Activated CD8-positive, alpha-beta T cell treated with anti-CD3 and anti-CD28 coated beads for 36 hours (primary cell): ENCODE data around the gene SEPSECS. TPM values are rescaled to one million over a fixed set of nuclear protein-coding genes. Genes with fewer than 3 reads are reported as not detected.

Experiments used
- ATAC-seq: fragments of 200-7000 bp; cut with Tn5 transposase; one replicate; pipeline ENCODE4 v1.10.0; 2021; ENCODE audit warnings: mild to moderate bottlenecking, moderate library complexity
- CTCF ChIA-PET: fragments of 350-600 bp; sonication (Branson Sonifier 250); formaldehyde crosslinking; loops from one replicate; lab custom pipeline; 2021; ENCODE audit warnings: antibody characterized with exemption; lab: Charles Lee
- POLR2A ChIA-PET: fragments of 350-600 bp; sonication (Branson Sonifier 250); formaldehyde crosslinking; loops from one replicate; lab custom pipeline; 2021; ENCODE audit warnings: antibody characterized with exemption; lab: Charles Lee
- DNase-seq: peaks from one replicate; pipeline ENCODE4 v3.0.0-alpha.2; 2020
- H3K27ac Mint-ChIP-seq: one replicate; pipeline ENCODE4 v1.8.0; 2021; ENCODE audit warnings: mild to moderate bottlenecking, mixed read lengths
- H3K27me3 Mint-ChIP-seq: one replicate; pipeline ENCODE4 v1.8.0; 2021; ENCODE audit warnings: mixed read lengths
- H3K36me3 Mint-ChIP-seq: one replicate; pipeline ENCODE4 v1.8.0; 2021; ENCODE audit warnings: low read depth, mixed read lengths
- H3K4me1 Mint-ChIP-seq: one replicate; pipeline ENCODE4 v1.8.0; 2021; ENCODE audit warnings: low read depth, mixed read lengths
- H3K4me3 Mint-ChIP-seq: one replicate; pipeline ENCODE4 v1.8.0; 2021; ENCODE audit warnings: mild to moderate bottlenecking, moderate library complexity, mixed read lengths
- H3K9me3 Mint-ChIP-seq: one replicate; pipeline ENCODE4 v1.8.0; 2021; ENCODE audit warnings: mixed read lengths
- intact Hi-C: fragments of 100-400 bp; cut with micrococcal nuclease; formaldehyde crosslinking; loops from one replicate; pipeline ENCODE4 v1.10.0; 2022
- total RNA-seq, 2 experiments: library from RNA; stranded (reverse); gene quantifications; one replicate each; pipeline ENCODE4 v1.2.3, GENCODE V29; 2021
- TF ChIP-seq, protein P1 (sequence below): fragments of 200-600 bp; IDR thresholded peaks from one replicate; pipeline ENCODE4 v1.8.0; 2022; ENCODE audit warnings: antibody characterized with exemption, mild to moderate bottlenecking

Gene SEPSECS
- total RNA-seq, 2 experiments from 2014 or later: 13.9 to 15.2 TPM

DNA sequence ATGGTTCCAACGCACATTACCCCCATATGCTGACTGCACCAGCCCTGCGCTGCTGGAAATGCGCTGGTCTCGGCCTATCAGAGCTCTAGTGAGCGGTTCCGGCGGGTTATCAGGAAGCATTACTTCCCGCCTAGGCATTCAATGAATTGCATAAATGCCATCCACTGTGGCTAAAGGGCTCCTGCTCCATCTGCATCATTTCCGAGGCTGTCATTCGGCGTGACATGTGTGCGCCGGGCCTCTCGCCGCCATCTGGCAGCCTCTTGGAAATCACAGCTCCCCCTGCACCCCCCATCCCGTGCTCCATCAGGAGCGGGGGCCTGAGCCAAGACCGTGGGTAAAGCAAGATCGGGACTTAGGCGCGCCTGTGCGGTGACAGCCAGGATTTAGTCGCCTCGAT lies 64.4 kb downstream of the SEPSECS start:
- POLR2A ChIA-PET: no interaction called here
- Mint-ChIP-seq H3K27ac (no peak overlapping the region), H3K9me3 (peaks cover 9% of the 10 kb centered on the region), H3K4me1 (no peaks in the 10 kb centered on the region), H3K4me3 (no peak overlapping the region), H3K27me3 (peaks cover 14% of the 10 kb centered on the region), H3K36me3 (no peaks in the 10 kb centered on the region)
- CTCF ChIA-PET: no interaction called here
- no peak for DNase-seq
- no peak for ATAC-seq
- intact Hi-C loops: no loop called here
- TF ChIP-seq, protein P1, sequence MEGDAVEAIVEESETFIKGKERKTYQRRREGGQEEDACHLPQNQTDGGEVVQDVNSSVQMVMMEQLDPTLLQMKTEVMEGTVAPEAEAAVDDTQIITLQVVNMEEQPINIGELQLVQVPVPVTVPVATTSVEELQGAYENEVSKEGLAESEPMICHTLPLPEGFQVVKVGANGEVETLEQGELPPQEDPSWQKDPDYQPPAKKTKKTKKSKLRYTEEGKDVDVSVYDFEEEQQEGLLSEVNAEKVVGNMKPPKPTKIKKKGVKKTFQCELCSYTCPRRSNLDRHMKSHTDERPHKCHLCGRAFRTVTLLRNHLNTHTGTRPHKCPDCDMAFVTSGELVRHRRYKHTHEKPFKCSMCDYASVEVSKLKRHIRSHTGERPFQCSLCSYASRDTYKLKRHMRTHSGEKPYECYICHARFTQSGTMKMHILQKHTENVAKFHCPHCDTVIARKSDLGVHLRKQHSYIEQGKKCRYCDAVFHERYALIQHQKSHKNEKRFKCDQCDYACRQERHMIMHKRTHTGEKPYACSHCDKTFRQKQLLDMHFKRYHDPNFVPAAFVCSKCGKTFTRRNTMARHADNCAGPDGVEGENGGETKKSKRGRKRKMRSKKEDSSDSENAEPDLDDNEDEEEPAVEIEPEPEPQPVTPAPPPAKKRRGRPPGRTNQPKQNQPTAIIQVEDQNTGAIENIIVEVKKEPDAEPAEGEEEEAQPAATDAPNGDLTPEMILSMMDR: no peak

DNA sequence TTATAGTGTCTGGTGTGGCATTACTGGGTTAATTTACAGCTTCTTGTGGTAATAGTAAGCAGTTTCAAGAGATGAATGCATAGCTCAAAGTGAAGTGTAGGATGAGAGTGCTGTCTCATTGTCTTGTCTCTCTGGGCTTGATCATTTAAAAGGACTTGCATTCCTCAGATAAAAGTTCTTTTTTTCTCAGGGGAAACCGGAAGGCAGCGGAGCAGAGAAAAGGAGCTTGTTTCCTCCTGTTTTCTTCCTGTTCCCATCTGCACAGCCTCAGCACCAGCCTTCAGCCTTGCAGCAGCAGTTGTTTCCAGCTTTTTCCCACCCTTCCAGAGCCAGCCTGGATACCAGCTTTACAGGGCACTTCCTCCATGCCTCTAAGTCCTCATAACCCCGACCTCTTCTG lies 68.1 kb downstream of the SEPSECS start:
- H3K4me1 Mint-ChIP-seq: peaks cover 8% of the 10 kb centered on the region
- ChIA-PET POLR2A (interaction anchor here (0.5 kb wide), 1 partner anchor 759 kb away, joined by 3 read pairs; no protein-coding TSS in a partner anchor), CTCF (no interaction called here)
- H3K27me3 Mint-ChIP-seq: peaks cover 29% of the 10 kb centered on the region
- H3K36me3 Mint-ChIP-seq: no peaks in the 10 kb centered on the region
- no peak overlapping the region for H3K4me3 Mint-ChIP-seq
- DNase-seq (no peak), ATAC-seq (no peak)
- TF ChIP-seq, protein P1: no peak
- H3K27ac Mint-ChIP-seq: no peak overlapping the region
- H3K9me3 Mint-ChIP-seq: peaks cover 9% of the 10 kb centered on the region
- intact Hi-C loops: no loop called here

DNA sequence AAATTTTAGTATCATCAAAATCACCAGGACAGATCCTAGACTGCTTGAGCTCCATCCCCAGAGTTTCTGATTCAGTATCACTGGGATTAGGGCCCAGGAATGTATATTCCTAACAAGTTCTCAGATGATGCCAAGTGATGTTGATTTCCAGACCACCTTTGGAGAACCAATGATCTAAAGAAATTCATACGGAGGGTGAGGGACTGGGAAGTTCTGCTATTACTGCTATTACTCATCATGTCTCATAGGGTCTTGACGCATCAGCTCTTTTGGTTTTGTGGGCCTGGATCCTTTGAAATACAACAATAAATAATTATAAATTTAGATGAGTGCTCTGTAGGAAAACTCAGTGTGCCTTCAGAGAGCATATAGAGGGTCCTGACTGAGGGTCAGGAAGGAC lies 69.7 kb downstream of the SEPSECS start:
- ATAC-seq: no peak
- Mint-ChIP-seq H3K27ac (no peak overlapping the region), H3K9me3 (peaks cover 9% of the 10 kb centered on the region), H3K27me3 (peaks cover 26% of the 10 kb centered on the region), H3K36me3 (no peaks in the 10 kb centered on the region), H3K4me3 (no peak overlapping the region), H3K4me1 (peaks cover 8% of the 10 kb centered on the region)
- POLR2A ChIA-PET: no interaction called here
- intact Hi-C loops: no loop called here
- TF ChIP-seq, protein P1: no peak
- CTCF ChIA-PET: no interaction called here
- DNase-seq: no peak

DNA sequence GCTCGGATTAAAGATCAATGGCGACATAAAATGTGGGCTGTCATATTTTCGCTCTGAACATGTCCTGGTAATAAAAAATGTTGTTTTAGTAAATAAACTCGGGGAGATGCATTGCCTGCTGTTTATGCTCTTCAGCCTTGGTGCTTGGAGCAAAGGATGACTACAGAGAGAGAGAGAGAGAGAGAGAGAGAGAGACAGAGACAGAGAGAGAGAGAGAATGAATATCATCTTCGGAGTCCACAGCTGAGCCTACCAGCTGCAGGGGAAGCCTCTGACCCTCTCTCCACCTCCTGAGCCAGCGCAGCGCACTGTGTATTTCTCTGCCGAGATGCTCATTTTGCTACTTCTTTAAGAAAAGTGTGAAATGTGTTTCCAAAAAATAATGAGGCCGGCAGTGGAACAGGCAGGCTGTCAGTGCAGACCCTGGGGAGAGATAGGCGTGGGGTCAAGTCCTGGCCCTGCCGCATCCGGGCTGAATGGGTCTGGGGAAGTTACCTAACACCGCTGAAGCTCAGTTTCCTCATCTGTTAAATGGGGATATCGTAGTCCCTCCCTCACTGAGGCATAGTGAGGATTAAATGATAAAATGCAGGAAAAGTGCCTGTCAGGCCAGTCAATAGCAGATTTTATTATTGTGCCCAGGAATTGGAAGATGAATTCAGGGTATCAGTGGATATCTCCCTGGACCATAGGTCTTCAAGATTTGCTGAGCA lies 71.0 kb downstream of the SEPSECS start:
- ATAC-seq (no peak), DNase-seq (no peak)
- TF ChIP-seq, protein P1: no peak
- H3K27ac Mint-ChIP-seq: no peak overlapping the region
- intact Hi-C loops: no loop called here
- H3K27me3 Mint-ChIP-seq: peaks cover 28% of the 10 kb centered on the region
- H3K4me1 Mint-ChIP-seq: peaks cover 8% of the 10 kb centered on the region
- H3K36me3 Mint-ChIP-seq: no peaks in the 10 kb centered on the region
- H3K4me3 Mint-ChIP-seq: no peak overlapping the region
- CTCF ChIA-PET: no interaction called here
- POLR2A ChIA-PET: interaction anchor here (1.1 kb wide), 1 partner anchor 145 kb away, joined by 3 read pairs; no protein-coding TSS in a partner anchor
- H3K9me3 Mint-ChIP-seq: peaks cover 9% of the 10 kb centered on the region
